Adrenal gland (tissue), 5 donors: ENCODE data around the gene AFAP1L2.

Experiments used
- CTCF ChIP-seq, 6 experiments: fragments of 450-650 bp in 4 of 6; fragments of 200-600 bp in 2 of 6; sonication (generic) in 1 of 6; IDR thresholded peaks; 1 replicate in 5 of 6; 2 replicates in 1 of 6; pipeline versions ENCODE4 v1.5.1 to v1.8.0; 2016 to 2021; ENCODE audit warnings: antibody characterized with exemption in 6 of 6, mild to moderate bottlenecking in 2 of 6, moderate library complexity in 1 of 6
- POLR2A ChIP-seq, 2 donors: fragments of 450-650 bp; IDR thresholded peaks; one replicate each; pipeline ENCODE4 v1.6.1; 2017; ENCODE audit warnings: antibody characterized with exemption in 2 of 2, mild to moderate bottlenecking in 2 of 2, moderate library complexity in 1 of 2
- donor health status: DM: no; HTN: no; CAD: no.

- TF ChIP-seq CTCF (IDR thresholded peaks at IDR 0.05) (no peak), POLR2A (IDR thresholded peaks at IDR 0.05) (no peak)
Observed at GRCh38 chr10:114257498-114257897, 146.8 kb downstream of the AFAP1L2 start.
